Left lung (tissue), 10 donors: Measurements from ENCODE around the gene RRM1. TPM values are rescaled to one million over a fixed set of nuclear protein-coding genes. Genes with fewer than 3 reads are reported as not detected.
"Not testable (repeated sequence)": the region's sequence is repeated elsewhere in the genome, so short reads cannot be mapped to it uniquely, and the experiment has no call there.

Experiments used
- ATAC-seq: fragments of 200-7000 bp; cut with Tn5 transposase; one replicate; pipeline ENCODE4 v1.9.1; 2020; ENCODE audit warnings: moderate library complexity
- DNase-seq, 4 donors: peaks; one replicate each; pipeline ENCODE4 v3.0.0-alpha.2; 2013 to 2020
- H3K27ac ChIP-seq, 2 donors: fragments of 200-600 bp; sonication (generic) in 1 of 2; one replicate each; pipeline versions ENCODE4 v1.5.0 to v1.8.0; 2020 to 2021
- H3K27me3 ChIP-seq, 2 donors: fragments of 200-600 bp; sonication (generic) in 1 of 2; one replicate each; pipeline versions ENCODE4 v1.5.0 to v1.8.0; 2020 to 2021
- H3K36me3 ChIP-seq, 2 donors: fragments of 200-600 bp; sonication (generic) in 1 of 2; one replicate each; pipeline versions ENCODE4 v1.5.0 to v1.8.0; 2020 to 2021
- H3K4me1 ChIP-seq, 2 donors: fragments of 200-600 bp; one replicate each; pipeline ENCODE4 v1.8.0; 2021
- H3K4me3 ChIP-seq, 2 donors: fragments of 200-600 bp; sonication (generic) in 1 of 2; one replicate each; pipeline versions ENCODE4 v1.5.0 to v1.8.0; 2020 to 2021; ENCODE audit warnings: mild to moderate bottlenecking in 1 of 2
- H3K9me3 ChIP-seq, 2 donors: fragments of 200-600 bp; sonication (generic) in 1 of 2; one replicate each; pipeline versions ENCODE4 v1.5.0 to v1.8.0; 2020 to 2021
- CTCF ChIP-seq, 2 donors: fragments of 200-600 bp; sonication (generic) in 1 of 2; IDR thresholded peaks; one replicate each; pipeline versions ENCODE4 v1.5.0 to v1.8.0; 2021; ENCODE audit warnings: antibody characterized with exemption in 2 of 2
- intact Hi-C, 2 donors: fragments of 100-400 bp; cut with DNase I; formaldehyde crosslinking; loops; one replicate each; pipeline versions ENCODE4 v1.11.2 to v1.14.2; 2022
- polyA plus RNA-seq, 6 donors: library from polyadenylated mRNA; unstranded; fragments of 120-200 nt; gene quantifications; one replicate each; pipeline ENCODE4 v1.2.1, GENCODE V29; 2013; ENCODE audit not compliant: insufficient read length in 6 of 6
- total RNA-seq, 2 donors: library from RNA; stranded (reverse); fragmentation: NEBNext Ultra II Directional; extraction: Animal tissue kit (Norgen Biotek cat#: 25700); gene quantifications; one replicate each; pipeline ENCODE4 v1.2.1, GENCODE V29; 2021
- donor health status: DM: no; HTN: yes; CAD: no.
- donor health status: DM: no; HTN: no; CAD: no.

The RRM1 gene
- total and polyA plus RNA-seq, 8 donors, result 46.0 to 93.8 (median 60.9) TPM

GRCh38 chr11:4127357-4127756 is 32.8 kb downstream of the RRM1 start:
- intact Hi-C loops, result no loop called here
- H3K4me1 ChIP-seq, result no peaks in the 10 kb centered on the region
- H3K4me3 ChIP-seq, result no peak overlapping the region
- H3K36me3 ChIP-seq, result peaks cover 0 to 93% of the 10 kb centered on the region in 2 donors
- TF ChIP-seq CTCF (IDR thresholded peaks at IDR 0.05), result no peak
- H3K27ac ChIP-seq, result no peak overlapping the region
- ATAC-seq, result peak; percentile 71
- H3K27me3 ChIP-seq, result no peaks in the 10 kb centered on the region
- no peaks in the 10 kb centered on the region for H3K9me3 ChIP-seq
- no peak for DNase-seq

- intact Hi-C loops, DNase-seq, ATAC-seq, H3K9me3 ChIP-seq, H3K27ac ChIP-seq, H3K4me3 ChIP-seq, H3K4me1 ChIP-seq, H3K27me3 ChIP-seq: not testable (repeated sequence)
- H3K36me3 ChIP-seq, result peaks cover 0 to 92% of the 10 kb centered on the region in 2 donors
These were observed 35.6 kb downstream of the RRM1 start for GRCh38 chr11:4130219-4130618.

GRCh38 chr11:4134806-4135205 is 40.2 kb downstream of the RRM1 start:
- Histone ChIP-seq H3K9me3 (peaks cover 0 to 3% of the 10 kb centered on the region in 2 donors), H3K4me3 (no peak overlapping the region), H3K27me3 (no peaks in the 10 kb centered on the region), H3K36me3 (peaks cover 0 to 81% of the 10 kb centered on the region in 2 donors), H3K27ac (peak overlapping the region in 1 of 2 donors; percentile 5), H3K4me1 (peaks cover 0 to 2% of the 10 kb centered on the region in 2 donors)
- no peak for DNase-seq
- TF ChIP-seq CTCF (IDR thresholded peaks at IDR 0.05), result no peak
- intact Hi-C loops, result no loop called here
- ATAC-seq, result peak; percentile 78

GRCh38 chr11:4138497-4138896 is 43.9 kb downstream of the RRM1 start:
- Histone ChIP-seq H3K36me3 (peaks cover 0 to 68% of the 10 kb centered on the region in 2 donors), H3K4me3 (no peak overlapping the region), H3K27me3 (no peaks in the 10 kb centered on the region), H3K9me3 (peaks cover 0 to 13% of the 10 kb centered on the region in 2 donors), H3K27ac (no peak overlapping the region), H3K4me1 (peaks cover 0 to 2% of the 10 kb centered on the region in 2 donors)
- TF ChIP-seq CTCF (IDR thresholded peaks at IDR 0.05), result no peak
- intact Hi-C loops, result no loop called here
- ATAC-seq (no peak), DNase-seq (no peak)

GRCh38 chr11:4140067-4140636 is 45.6 kb downstream of the RRM1 start:
- no peaks in the 10 kb centered on the region for H3K4me1 ChIP-seq
- no peak overlapping the region for H3K4me3 ChIP-seq
- H3K9me3 ChIP-seq, result peaks cover 0 to 13% of the 10 kb centered on the region in 2 donors
- H3K27ac ChIP-seq, result no peak overlapping the region
- H3K27me3 ChIP-seq, result no peaks in the 10 kb centered on the region
- no peak for TF ChIP-seq CTCF (IDR thresholded peaks at IDR 0.05)
- H3K36me3 ChIP-seq, result peaks cover 0 to 53% of the 10 kb centered on the region in 2 donors
- intact Hi-C loops, result no loop called here
- DNase-seq, result no peak
- ATAC-seq, result no peak
